ENCODE measurements around the gene EFCAB5.

DNA sequence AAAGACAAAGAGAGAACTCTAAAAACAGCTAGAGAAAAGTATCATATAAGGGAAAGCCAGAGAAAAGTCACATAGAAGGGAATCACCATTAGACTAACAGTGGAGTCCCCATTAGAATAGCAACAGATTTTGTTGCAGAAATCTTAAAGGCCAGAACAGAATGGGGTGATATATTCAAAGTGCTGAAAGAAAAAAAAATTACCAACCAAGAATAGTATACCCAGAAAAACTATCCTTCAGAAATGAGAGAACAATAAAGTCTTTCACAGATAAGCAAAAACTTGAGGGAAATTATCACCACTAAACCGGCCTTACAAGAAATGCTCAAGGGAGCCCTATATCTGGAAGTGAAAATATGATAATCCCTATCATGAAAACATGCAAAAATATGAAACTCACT, 123.3 kb downstream of the EFCAB5 start:
- TF ChIP-seq CTCF (IDR thresholded peaks at IDR 0.05) = no peak
- no peak for TF ChIP-seq POLR2A (IDR thresholded peaks at IDR 0.05)

Measured in testis (tissue), 2 donors.